Right ventricle myocardium inferior (tissue), 1 donor: ENCODE results near the gene TIGD4. TPM values are rescaled to one million over a fixed set of nuclear protein-coding genes. Genes with fewer than 3 reads are reported as not detected.

Source experiments
- ATAC-seq: fragments of 200-7000 bp; cut with Tn5 transposase; one replicate; pipeline ENCODE4 v1.9.1; 2020; ENCODE audit warnings: mild to moderate bottlenecking, moderate library complexity
- DNase-seq: peaks from one replicate; pipeline ENCODE4 v3.0.0; 2021; ENCODE audit errors: missing footprints
- intact Hi-C: fragments of 100-400 bp; cut with DNase I; formaldehyde crosslinking; loops from one replicate; pipeline ENCODE4 v1.11.0; 2022
- long read RNA-seq: library from polyadenylated mRNA; unstranded; transcript quantifications from one replicate; pipeline ENCODE4 v2.0.0, GENCODE V29; 2021
- total RNA-seq: library from RNA; stranded (reverse); fragmentation: NEBNext Ultra II Directional; extraction: Animal tissue kit (Norgen Biotek cat#: 25700); gene quantifications from one replicate; pipeline ENCODE4 v1.2.1, GENCODE V29; 2021
- donor health status: DM: no; HTN: yes; CAD: no; lungs with severe emphysema.

The TIGD4 gene
- total RNA-seq = not detected
- long read RNA-seq = 0 reads

- intact Hi-C loops = no loop called here
- peak; percentile 100 for ATAC-seq
- peak; percentile 99 for DNase-seq
These were observed at the start of gene TIGD4, which contains the start of gene ARFIP1 for GRCh38 chr4:152779513-152780266. Gene TIGD4, minus strand, starts transcription at chr4:152779730. Its CDS starts 8,726 bp downstream, at chr4:152771004. Gene ARFIP1, plus strand, starts transcription at chr4:152779954. Its CDS starts 49,680 bp downstream, at chr4:152829634.

GRCh38 chr4:152828122-152828521 is 48.6 kb upstream of the TIGD4 start:
- ATAC-seq (no peak), DNase-seq (no peak)
- intact Hi-C loops = no loop called here

GRCh38 chr4:152825336-152825735 is 45.8 kb upstream of the TIGD4 start:
- intact Hi-C loops = no loop called here
- DNase-seq = no peak

GRCh38 chr4:152824561-152824960 is 45.0 kb upstream of the TIGD4 start:
- intact Hi-C loops = no loop called here
- ATAC-seq (no peak), DNase-seq (no peak)

More at GRCh38 chr4:152825336-152825735, 45.8 kb upstream of the TIGD4 start:
- ATAC-seq = no peak

GRCh38 chr4:152822323-152822722 is 42.8 kb upstream of the TIGD4 start:
- intact Hi-C loops = no loop called here
- DNase-seq (no peak), ATAC-seq (no peak)

- intact Hi-C loops = no loop called here
- no peak for ATAC-seq
These were observed 40.5 kb upstream of the TIGD4 start for GRCh38 chr4:152820073-152820472.

GRCh38 chr4:152819026-152819645 is 39.6 kb upstream of the TIGD4 start:
- DNase-seq (no peak), ATAC-seq (no peak)
- intact Hi-C loops = no loop called here

More at GRCh38 chr4:152820073-152820472, 40.5 kb upstream of the TIGD4 start:
- DNase-seq = no peak

- no peak for ATAC-seq
These were observed 37.8 kb upstream of the TIGD4 start for GRCh38 chr4:152817331-152817730.

GRCh38 chr4:152815078-152815477 is 35.5 kb upstream of the TIGD4 start:
- DNase-seq = no peak
- no peak for ATAC-seq
- intact Hi-C loops = no loop called here

More at GRCh38 chr4:152817331-152817730, 37.8 kb upstream of the TIGD4 start:
- intact Hi-C loops = no loop called here
- DNase-seq = no peak

GRCh38 chr4:152810715-152811287 is 31.3 kb upstream of the TIGD4 start:
- intact Hi-C loops = no loop called here
- DNase-seq = no peak
- ATAC-seq = no peak

- ATAC-seq = no peak
- DNase-seq = no peak
- intact Hi-C loops = no loop called here
These were observed 29.1 kb upstream of the TIGD4 start for GRCh38 chr4:152808670-152809069.

GRCh38 chr4:152807294-152807829 is 27.8 kb upstream of the TIGD4 start:
- intact Hi-C loops = no loop called here
- ATAC-seq (no peak), DNase-seq (no peak)

- intact Hi-C loops = no loop called here
- ATAC-seq (no peak), DNase-seq (no peak)
These were observed 27.1 kb upstream of the TIGD4 start for GRCh38 chr4:152806501-152807125.

- no peak for ATAC-seq
- DNase-seq = no peak
- intact Hi-C loops = no loop called here
These were observed 26.3 kb upstream of the TIGD4 start for GRCh38 chr4:152805818-152806217.

GRCh38 chr4:152805071-152805650 is 25.6 kb upstream of the TIGD4 start:
- ATAC-seq (no peak), DNase-seq (no peak)
- intact Hi-C loops = no loop called here

- intact Hi-C loops = no loop called here
- no peak for ATAC-seq
- DNase-seq = no peak
These were observed 24.0 kb upstream of the TIGD4 start for GRCh38 chr4:152803541-152803940.

GRCh38 chr4:152795891-152796290 is 16.4 kb upstream of the TIGD4 start:
- ATAC-seq = no peak
- intact Hi-C loops = no loop called here

GRCh38 chr4:152786627-152787026 is 7.1 kb upstream of the TIGD4 start:
- DNase-seq (no peak), ATAC-seq (no peak)
- intact Hi-C loops = no loop called here

More at GRCh38 chr4:152795891-152796290, 16.4 kb upstream of the TIGD4 start:
- no peak for DNase-seq
